Lung (tissue), 12 donors: Measurements from ENCODE around the gene OS9. TPM values are rescaled to one million over a fixed set of nuclear protein-coding genes. Genes with fewer than 3 reads are reported as not detected.
A peak's percentile ranks its signal among the peaks of the same experiment; 100 is the strongest.

Experiments used
- ATAC-seq: fragments of 200-7000 bp; cut with Tn5 transposase; one replicate; pipeline ENCODE4 v1.9.1; 2020; ENCODE audit warnings: moderate number of reproducible peaks; ENCODE audit not compliant: insufficient read depth, low FRiP score
- DNase-seq, 3 donors: peaks; one replicate each; pipeline ENCODE4 v3.0.0-alpha.2; 2013 to 2017
- H3K27ac ChIP-seq, 2 donors: one replicate each; pipeline ENCODE4 v1.5.1; 2013; ENCODE audit warnings: mild to moderate bottlenecking in 2 of 2, moderate library complexity in 2 of 2, control low read depth in 1 of 2, inconsistent platforms in 1 of 2, low read depth in 1 of 2, low read length in 1 of 2
- H3K27me3 ChIP-seq, 3 donors: one replicate each; pipeline ENCODE4 v1.5.1; 2013; ENCODE audit warnings: low read length in 2 of 3; ENCODE audit not compliant: control insufficient read depth in 3 of 3, insufficient read depth in 3 of 3
- H3K36me3 ChIP-seq, 4 donors: one replicate each; pipeline ENCODE4 v1.5.1; 2013; ENCODE audit warnings: low read length in 4 of 4, mild to moderate bottlenecking in 1 of 4, moderate library complexity in 1 of 4; ENCODE audit not compliant: control insufficient read depth in 4 of 4, insufficient read depth in 4 of 4
- H3K4me1 ChIP-seq, 5 donors: one replicate each; pipeline ENCODE4 v1.5.1; 2013; ENCODE audit warnings: low read length in 5 of 5, mild to moderate bottlenecking in 2 of 5, moderate library complexity in 1 of 5; ENCODE audit not compliant: control insufficient read depth in 5 of 5, insufficient read depth in 5 of 5
- H3K4me3 ChIP-seq: one replicate; pipeline ENCODE4 v1.5.1; 2013; ENCODE audit warnings: mild to moderate bottlenecking, control low read depth, moderate library complexity
- H3K9ac ChIP-seq, 2 donors: one replicate each; pipeline ENCODE4 v1.5.1; 2013; ENCODE audit warnings: low read length in 2 of 2, control low read depth in 1 of 2; ENCODE audit not compliant: insufficient read depth in 1 of 2
- H3K9me3 ChIP-seq, 4 donors: one replicate each; pipeline ENCODE4 v1.5.1; 2013; ENCODE audit warnings: low read length in 3 of 4, mild to moderate bottlenecking in 1 of 4, moderate library complexity in 1 of 4; ENCODE audit not compliant: control insufficient read depth in 4 of 4, insufficient read depth in 3 of 4
- CTCF ChIP-seq: IDR thresholded peaks from 2 replicates; pipeline ENCODE4 v1.5.1; 2012; ENCODE audit warnings: mild to moderate bottlenecking; ENCODE audit errors: control extremely low read depth, extremely low read depth
- WGBS, 2 donors: extraction: QIAGEN DNeasy Blood & Tissue Kit; methylation state at CpG; one replicate each; pipeline ENCODE4 v1.1.7; 2013; 5-methylcytosine and 5-hydroxymethylcytosine counted together
- polyA plus RNA-seq, 2 donors: library from polyadenylated mRNA; stranded (reverse); fragments of 200-250 nt; gene quantifications; one replicate each; pipeline ENCODE4 v1.2.1, GENCODE V29; 2013
- total RNA-seq, 2 donors: library from RNA; depleted of rRNA in 1 of 2; stranded (reverse); fragments of >200 nt in 1 of 2; gene quantifications; one replicate each; pipeline ENCODE4 v1.2.1, GENCODE V29; 2014 to 2021
- donor health status: control.
- donor health status: control.
- donor health status: Bipolar disorder and iron deficiency.
- donor health status: healthy.
- donor health status: DM: yes; HTN: yes; CAD: no.

Gene OS9
- total and polyA plus RNA-seq, 4 donors, result 144 to 356 (median 249) TPM

GRCh38 chr12:57737467-57738460 lies 43.8 kb downstream of the OS9 start:
- peaks cover 0 to 9% (median 6%) of the 10 kb centered on the region in 5 donors for H3K4me1 ChIP-seq
- no peaks in the 10 kb centered on the region for H3K9me3 ChIP-seq
- ATAC-seq (no peak), DNase-seq (peak in 2 of 3 donors; percentile 41 to 50)
- 36 to 66% methylated on average over 87 to 110 of the region's 110 CpGs for WGBS, 2 donors
- no peak for TF ChIP-seq CTCF
- no peak overlapping the region for H3K9ac ChIP-seq
- H3K36me3 ChIP-seq, result peaks cover 0 to 1% (median 0%) of the 10 kb centered on the region in 4 donors
- no peak overlapping the region for H3K4me3 ChIP-seq
- no peak overlapping the region for H3K27ac ChIP-seq
- H3K27me3 ChIP-seq, result peaks cover 0 to 90% (median 79%) of the 10 kb centered on the region in 3 donors

GRCh38 chr12:57738661-57739237 lies 44.8 kb downstream of the OS9 start, which contains the start of gene AGAP2:
Gene AGAP2 (minus strand): TSS chr12:57738742. CDS start chr12:57738246, 496 bp downstream.
- no peak for TF ChIP-seq CTCF
- Histone ChIP-seq H3K27me3 (peaks cover 0 to 80% (median 70%) of the 10 kb centered on the region in 3 donors), H3K9ac (no peak within 1 kb of the TSS), H3K27ac (no peak within 1 kb of the TSS), H3K4me3 (no peak within 1 kb of the TSS), H3K36me3 (peaks cover 0 to 1% (median 0%) of the 10 kb centered on the region in 4 donors), H3K9me3 (no peaks in the 10 kb centered on the region), H3K4me1 (peaks cover 0 to 9% (median 6%) of the 10 kb centered on the region in 5 donors)
- DNase-seq (peak in 2 of 3 donors; percentile 24 to 45), ATAC-seq (no peak)
- WGBS, 2 donors, result 23 to 50% methylated on average over 26 to 36 of the region's 36 CpGs

GRCh38 chr12:57739387-57739786 lies 45.5 kb downstream of the OS9 start:
- DNase-seq, result no peak
- peaks cover 0 to 73% (median 63%) of the 10 kb centered on the region in 3 donors for H3K27me3 ChIP-seq
- H3K27ac ChIP-seq, result no peak overlapping the region
- no peak overlapping the region for H3K9ac ChIP-seq
- no peak for TF ChIP-seq CTCF
- 36 to 60% methylated on average over 7 of the region's 7 CpGs for WGBS, 2 donors
- H3K4me1 ChIP-seq, result peaks cover 0 to 13% (median 6%) of the 10 kb centered on the region in 5 donors
- peaks cover 0 to 1% (median 0%) of the 10 kb centered on the region in 4 donors for H3K36me3 ChIP-seq
- no peaks in the 10 kb centered on the region for H3K9me3 ChIP-seq
- H3K4me3 ChIP-seq, result no peak overlapping the region
- no peak for ATAC-seq
